GM15510 (cell line): ENCODE measurements around the gene KCNK4.
A peak's percentile ranks its signal among the peaks of the same experiment; 100 is the strongest.

ENCODE experiments used
- POLR2A ChIP-seq: IDR thresholded peaks from 3 replicates; pipeline ENCODE4 v1.6.1; 2011; ENCODE audit warnings: borderline replicate concordance; ENCODE audit not compliant: insufficient read length; ENCODE audit errors: extremely low read depth

Gene KCNK4

DNA sequence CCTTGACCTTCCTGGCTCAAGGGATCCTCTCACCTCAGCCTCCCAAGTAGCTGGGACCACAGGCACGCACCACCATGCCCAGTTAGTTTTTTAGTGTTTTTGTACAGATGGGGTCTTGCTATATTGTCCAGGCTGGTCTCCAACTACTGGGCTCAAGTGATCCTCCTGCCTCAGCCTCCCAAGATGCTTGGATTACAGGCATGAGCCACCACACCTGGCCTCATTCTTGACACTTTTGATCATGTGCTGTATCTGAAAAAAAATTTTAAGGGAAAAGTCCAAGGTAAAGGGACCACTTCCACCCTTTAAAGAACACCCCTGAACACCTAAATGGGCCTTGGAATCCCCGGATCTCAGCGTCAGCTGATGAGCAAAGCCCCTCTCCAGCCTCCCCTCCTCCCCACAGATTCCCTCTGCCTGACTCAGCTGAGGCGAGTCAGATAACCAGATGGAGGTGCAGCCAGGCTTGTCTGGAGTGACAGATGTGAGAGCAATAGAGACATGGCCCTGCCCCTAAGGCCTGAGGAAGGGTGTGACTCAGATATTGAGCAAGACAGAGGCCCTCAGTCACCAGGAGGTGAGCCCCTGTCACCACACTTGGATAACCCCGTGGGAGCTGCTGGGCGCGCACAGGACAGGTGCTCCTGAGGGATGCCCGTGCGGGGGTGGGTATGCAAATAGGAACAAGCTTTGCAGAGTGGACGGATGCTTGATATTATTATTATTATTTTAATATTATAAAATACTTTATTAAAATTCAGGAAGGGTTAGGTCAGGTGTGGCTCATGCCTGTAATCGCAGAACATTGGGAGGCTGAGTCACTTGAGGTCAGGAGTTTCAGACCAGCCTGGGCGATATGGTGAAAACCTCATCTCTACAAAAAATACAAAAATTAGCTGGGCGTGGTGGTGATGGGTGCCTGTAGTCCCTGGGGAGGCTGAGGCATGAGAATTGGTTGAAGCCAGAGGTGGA lies 43.9 kb downstream of the KCNK4 start:
- TF ChIP-seq POLR2A = no peak

GRCh38 chr11:64337538-64338249 lies 46.6 kb downstream of the KCNK4 start:
- TF ChIP-seq POLR2A = no peak

DNA sequence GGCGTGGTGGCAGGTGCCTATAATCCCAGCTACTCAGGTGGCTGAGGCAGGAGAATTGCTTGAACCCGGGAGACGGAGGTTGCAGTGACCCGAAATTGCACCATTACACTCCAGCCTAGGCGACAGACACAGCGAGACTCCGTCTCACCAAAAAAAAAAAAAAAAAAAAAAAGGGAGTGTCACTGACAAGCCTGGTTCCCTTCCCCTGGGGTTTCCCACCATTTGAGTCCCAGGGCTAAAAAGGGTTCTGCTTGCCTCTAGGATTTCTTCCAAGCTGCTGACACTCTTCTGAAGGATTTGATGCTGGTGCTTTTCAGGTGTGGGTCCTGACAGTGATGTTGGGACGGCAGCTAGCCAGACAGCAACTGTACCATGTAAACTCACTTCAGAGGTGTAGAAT lies 47.6 kb downstream of the KCNK4 start:
- TF ChIP-seq POLR2A = no peak

- no peak for TF ChIP-seq POLR2A
These were observed 48.2 kb downstream of the KCNK4 start for GRCh38 chr11:64339286-64339685.

- peak; percentile 72 for TF ChIP-seq POLR2A
These were observed 48.8 kb downstream of the KCNK4 start, which contains the start of gene CCDC88B for GRCh38 chr11:64339754-64340408. Gene CCDC88B (plus strand): TSS chr11:64340204. CDS start chr11:64340267, 63 bp downstream.

DNA sequence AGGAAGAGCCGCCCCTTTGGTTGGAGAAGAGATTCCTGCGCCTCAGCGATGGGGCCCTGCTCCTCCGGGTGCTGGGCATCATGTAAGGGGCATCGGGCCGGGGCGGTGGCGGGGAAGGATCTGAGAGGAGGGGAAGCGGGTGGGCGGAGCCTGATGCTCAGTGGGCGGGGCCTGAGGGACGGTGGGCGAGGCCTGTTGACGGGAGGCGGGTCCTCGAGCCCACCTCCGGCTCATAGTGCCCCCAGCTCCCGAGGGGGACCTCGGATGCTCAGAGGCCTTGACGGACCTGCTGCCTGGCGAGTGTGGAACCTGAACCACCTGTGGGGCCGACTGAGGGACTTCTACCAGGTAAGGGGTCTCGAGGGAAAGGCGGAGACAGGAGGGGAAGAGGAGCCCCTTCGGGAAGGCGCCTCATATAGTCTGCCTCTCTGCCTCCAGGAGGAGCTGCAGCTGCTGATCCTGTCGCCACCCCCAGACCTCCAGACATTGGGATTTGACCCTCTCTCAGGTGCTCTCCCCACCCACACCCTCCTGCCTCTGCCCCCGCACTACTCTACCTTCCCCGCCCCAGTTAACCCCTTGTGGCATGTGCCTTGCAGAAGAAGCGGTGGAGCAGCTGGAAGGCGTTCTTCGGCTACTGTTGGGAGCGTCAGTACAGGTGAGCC lies 49.7 kb downstream of the KCNK4 start:
- no peak for TF ChIP-seq POLR2A

DNA sequence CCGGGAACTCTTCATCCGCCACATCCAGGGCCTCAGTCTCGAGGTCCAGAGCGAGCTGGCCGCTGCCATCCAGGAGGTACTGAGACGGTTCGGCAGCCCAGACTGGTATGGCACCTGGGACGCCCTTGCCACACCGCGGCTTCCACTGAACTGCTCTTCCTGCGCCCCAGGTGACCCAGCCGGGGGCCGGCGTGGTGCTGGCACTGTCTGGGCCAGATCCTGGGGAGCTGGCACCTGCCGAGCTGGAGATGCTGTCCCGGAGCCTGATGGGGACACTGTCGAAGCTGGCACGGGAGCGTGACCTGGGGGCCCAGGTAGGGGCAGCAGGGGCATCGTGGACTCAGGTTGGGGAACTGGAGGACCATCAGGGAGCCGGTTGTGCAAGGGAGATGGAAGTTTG lies 50.3 kb downstream of the KCNK4 start:
- no peak for TF ChIP-seq POLR2A

GRCh38 chr11:64341851-64342791 lies 51.0 kb downstream of the KCNK4 start:
- TF ChIP-seq POLR2A = no peak

DNA sequence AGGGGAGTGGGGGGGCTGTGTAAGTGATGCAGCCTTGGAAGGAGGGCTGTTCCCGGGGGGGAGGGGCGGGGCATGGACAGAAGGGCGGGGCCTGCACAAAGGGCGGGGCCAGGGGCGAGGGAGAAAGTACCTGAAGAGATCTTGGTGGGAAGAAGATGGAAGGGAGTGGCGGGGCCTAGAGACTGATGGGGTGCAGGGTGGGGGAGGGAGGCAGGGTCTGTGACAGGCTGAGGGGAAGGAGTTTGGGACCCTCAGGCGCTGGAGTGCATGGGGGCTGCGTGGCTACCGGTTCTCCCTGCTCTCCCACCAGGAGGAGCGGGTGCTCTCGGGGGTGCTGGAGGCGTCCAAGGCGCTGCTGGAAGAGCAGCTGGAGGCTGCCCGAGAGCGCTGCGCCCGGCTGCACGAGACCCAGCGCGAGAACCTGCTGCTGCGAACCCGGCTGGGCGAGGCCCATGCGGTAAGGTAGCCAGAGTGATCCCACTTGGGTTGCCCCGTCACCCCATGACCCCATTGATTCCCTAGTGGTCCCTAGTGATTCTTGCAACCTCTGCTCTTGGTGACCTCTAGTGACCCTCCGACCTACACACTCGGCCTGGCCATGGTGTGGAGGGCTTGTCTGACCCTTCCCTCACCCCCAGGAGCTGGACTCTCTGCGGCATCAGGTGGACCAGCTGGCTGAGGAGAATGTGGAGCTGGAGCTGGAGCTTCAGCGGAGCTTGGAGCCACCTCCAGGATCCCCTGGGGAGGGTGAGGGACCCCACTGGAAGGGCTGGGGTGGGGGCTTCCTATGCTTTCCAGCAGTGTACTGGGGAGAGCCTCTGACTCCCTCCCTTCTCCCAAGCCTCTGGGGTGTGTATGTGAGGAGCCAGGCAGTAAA lies 52.0 kb downstream of the KCNK4 start:
- no peak for TF ChIP-seq POLR2A

- no peak for TF ChIP-seq POLR2A
These were observed 52.9 kb downstream of the KCNK4 start for GRCh38 chr11:64343767-64344559.

DNA sequence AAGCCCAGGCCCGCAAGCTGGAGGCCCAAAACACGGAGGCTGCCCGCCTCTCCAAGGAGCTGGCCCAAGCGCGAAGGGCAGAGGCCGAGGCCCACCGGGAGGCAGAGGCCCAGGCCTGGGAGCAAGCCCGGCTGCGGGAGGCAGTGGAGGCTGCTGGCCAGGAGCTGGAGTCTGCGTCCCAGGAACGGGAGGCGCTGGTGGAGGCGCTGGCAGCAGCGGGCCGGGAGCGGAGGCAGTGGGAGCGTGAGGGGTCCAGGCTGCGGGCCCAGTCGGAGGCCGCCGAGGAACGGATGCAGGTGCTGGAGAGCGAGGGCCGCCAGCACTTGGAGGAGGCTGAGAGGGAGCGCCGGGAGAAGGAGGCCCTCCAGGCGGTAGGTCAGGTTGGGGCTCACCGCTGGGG lies 53.7 kb downstream of the KCNK4 start:
- no peak for TF ChIP-seq POLR2A

DNA sequence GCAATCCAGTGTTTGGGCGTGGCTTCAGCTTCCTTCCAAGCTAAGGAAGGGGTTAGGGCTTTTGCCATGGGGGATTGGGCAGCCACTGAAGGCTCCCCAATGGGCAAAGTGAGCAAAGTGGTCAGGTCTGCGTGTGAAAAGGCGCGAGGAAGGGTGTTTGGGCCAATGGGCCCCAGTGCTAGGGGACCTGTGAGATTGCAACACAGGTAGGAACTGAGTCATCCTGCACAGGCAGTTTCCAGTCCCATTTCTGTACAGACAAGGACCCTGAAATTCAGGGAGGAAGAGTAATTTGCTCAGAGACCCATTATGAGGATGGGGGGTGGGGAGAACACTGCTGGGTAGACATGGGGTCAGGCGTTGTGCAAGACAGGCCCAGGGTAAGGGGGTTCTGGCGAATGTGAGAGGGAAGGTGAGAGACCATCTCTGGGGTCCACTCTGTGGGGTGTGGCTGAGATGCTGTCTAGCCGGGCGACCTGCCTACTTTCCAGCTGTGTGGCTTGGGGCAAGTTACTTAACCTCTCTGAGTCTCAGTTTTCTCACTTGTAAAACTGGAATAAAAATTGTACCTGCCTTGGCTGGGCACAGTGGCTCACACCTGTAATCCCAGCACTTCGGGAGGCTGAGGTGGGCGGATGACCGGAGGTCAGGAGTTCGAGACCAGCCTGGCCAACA lies 56.2 kb downstream of the KCNK4 start:
- no peak for TF ChIP-seq POLR2A
